ENCODE results near the gene CENPU.

CENPU gene

GRCh38 chr4:184752496-184753275, 18.8 kb upstream of the CENPU start:
- no peak overlapping the region for H3K4me3 ChIP-seq (ENCODE audit: control insufficient read depth in 1 of 7, extremely low read depth in 1 of 7, insufficient read depth in 4 of 7, low read depth in 2 of 7, low read length in 6 of 7)
- H3K4me1 ChIP-seq (ENCODE audit: control extremely low read depth in 1 of 4, control insufficient read depth in 4 of 4, insufficient read depth in 4 of 4, low read length in 3 of 4) = peaks cover 9 to 23% (median 18%) of the 10 kb centered on the region in 4 experiments
- no peaks in the 10 kb centered on the region for H3K9me3 ChIP-seq (ENCODE audit: control extremely low read depth in 1 of 5, control insufficient read depth in 4 of 5, insufficient read depth in 2 of 5, low read depth in 1 of 5, low read length in 4 of 5)
- ChIA-PET CTCF (interaction anchor here (1.0 to 3.7 kb wide), 6 partner anchors 11 to 343 kb away, joined by 3 to 22 read pairs (median 4); no protein-coding TSS in a partner anchor), POLR2A (no interaction called here)
- no peaks in the 10 kb centered on the region for H3K27me3 ChIP-seq (replicated peaks in 2 of 5; ENCODE audit: control insufficient read depth in 4 of 5, insufficient read depth in 5 of 5, low read length in 4 of 5)
- DNase-seq = no peak
- no peak overlapping the region for H3K27ac ChIP-seq (ENCODE audit: insufficient read depth in 1 of 2, low read depth in 1 of 2, low read length in 2 of 2, poor library complexity in 1 of 2, severe bottlenecking in 2 of 2)
- peaks cover 9 to 31% (median 11%) of the 10 kb centered on the region in 4 experiments for H3K36me3 ChIP-seq (ENCODE audit: control insufficient read depth in 4 of 4, insufficient read depth in 4 of 4, low read length in 3 of 4)
- WGBS (ENCODE audit: insufficient coverage) = 100% methylated on average over 4 of the region's 9 CpGs

- 6% methylated on average over 6 of the region's 6 CpGs for WGBS (ENCODE audit: insufficient coverage)
- no peak overlapping the region for H3K27ac ChIP-seq (ENCODE audit: insufficient read depth in 1 of 2, low read depth in 1 of 2, low read length in 2 of 2, poor library complexity in 1 of 2, severe bottlenecking in 2 of 2)
- H3K27me3 ChIP-seq (replicated peaks in 2 of 5; ENCODE audit: control insufficient read depth in 4 of 5, insufficient read depth in 5 of 5, low read length in 4 of 5) = no peaks in the 10 kb centered on the region
- no peaks in the 10 kb centered on the region for H3K9me3 ChIP-seq (ENCODE audit: control extremely low read depth in 1 of 5, control insufficient read depth in 4 of 5, insufficient read depth in 2 of 5, low read depth in 1 of 5, low read length in 4 of 5)
- H3K4me3 ChIP-seq (ENCODE audit: control insufficient read depth in 1 of 7, extremely low read depth in 1 of 7, insufficient read depth in 4 of 7, low read depth in 2 of 7, low read length in 6 of 7) = peak overlapping the region in 1 of 7 experiments; percentile 10
- ChIA-PET CTCF (interaction anchor here (0.6 to 3.7 kb wide), 9 partner anchors 9 to 344 kb away, joined by 3 to 22 read pairs (median 4); no protein-coding TSS in a partner anchor), POLR2A (interaction anchor here (0.5 kb wide), 1 partner anchor 116 kb away, joined by 3 read pairs; no protein-coding TSS in a partner anchor)
- DNase-seq = peak in 1 of 3 donors; percentile 33
- peaks cover 19 to 33% (median 29%) of the 10 kb centered on the region in 4 experiments for H3K4me1 ChIP-seq (ENCODE audit: control extremely low read depth in 1 of 4, control insufficient read depth in 4 of 4, insufficient read depth in 4 of 4, low read length in 3 of 4)
- H3K36me3 ChIP-seq (ENCODE audit: control insufficient read depth in 4 of 4, insufficient read depth in 4 of 4, low read length in 3 of 4) = peaks cover 2 to 20% (median 6%) of the 10 kb centered on the region in 4 experiments
These were observed 17.7 kb upstream of the CENPU start for GRCh38 chr4:184751585-184751956.

DNA sequence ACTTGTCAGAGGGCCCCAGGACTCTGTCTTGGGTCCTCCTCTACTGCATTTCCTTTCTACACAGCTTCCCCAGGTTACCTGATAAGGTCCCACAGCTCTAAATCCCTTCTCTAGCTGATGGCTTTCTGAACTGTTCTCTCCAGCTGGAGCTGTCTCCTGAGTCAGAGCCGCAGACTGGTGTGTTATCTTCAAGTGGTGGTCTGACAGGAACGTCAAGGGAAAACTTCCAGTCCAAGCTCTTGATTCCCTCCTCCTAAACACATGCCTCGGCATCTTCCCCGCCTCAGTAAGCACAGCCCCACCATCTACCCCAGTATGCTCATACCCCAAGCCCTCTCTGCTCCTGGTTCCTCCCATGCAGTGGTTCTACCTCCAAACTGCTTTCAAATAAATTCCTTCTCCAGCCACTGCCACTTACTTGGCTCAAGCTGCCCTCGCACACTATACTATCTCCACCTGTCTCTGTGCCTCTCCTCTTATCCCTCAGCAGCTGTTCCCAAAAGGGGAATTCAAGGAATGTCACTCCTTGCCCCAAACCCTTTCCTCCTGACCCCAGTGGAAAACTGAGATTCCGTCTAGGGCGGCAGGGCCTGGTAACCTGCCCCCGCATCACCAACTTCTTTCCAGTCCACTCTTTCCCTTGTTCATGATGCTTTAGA, 17.2 kb upstream of the CENPU start:
- ChIA-PET CTCF (interaction anchor here (0.6 to 3.7 kb wide), 9 partner anchors 9 to 345 kb away, joined by 3 to 22 read pairs (median 4); no protein-coding TSS in a partner anchor), POLR2A (interaction anchor here (0.5 kb wide), 1 partner anchor 115 kb away, joined by 3 read pairs; no protein-coding TSS in a partner anchor)
- H3K9me3 ChIP-seq (ENCODE audit: control extremely low read depth in 1 of 5, control insufficient read depth in 4 of 5, insufficient read depth in 2 of 5, low read depth in 1 of 5, low read length in 4 of 5) = no peaks in the 10 kb centered on the region
- 88% methylated on average over 8 of the region's 8 CpGs for WGBS (ENCODE audit: insufficient coverage)
- no peak overlapping the region for H3K27ac ChIP-seq (ENCODE audit: insufficient read depth in 1 of 2, low read depth in 1 of 2, low read length in 2 of 2, poor library complexity in 1 of 2, severe bottlenecking in 2 of 2)
- no peak for DNase-seq
- peaks cover 24 to 38% (median 32%) of the 10 kb centered on the region in 4 experiments for H3K4me1 ChIP-seq (ENCODE audit: control extremely low read depth in 1 of 4, control insufficient read depth in 4 of 4, insufficient read depth in 4 of 4, low read length in 3 of 4)
- no peaks in the 10 kb centered on the region for H3K27me3 ChIP-seq (replicated peaks in 2 of 5; ENCODE audit: control insufficient read depth in 4 of 5, insufficient read depth in 5 of 5, low read length in 4 of 5)
- H3K4me3 ChIP-seq (ENCODE audit: control insufficient read depth in 1 of 7, extremely low read depth in 1 of 7, insufficient read depth in 4 of 7, low read depth in 2 of 7, low read length in 6 of 7) = peak overlapping the region in 1 of 7 experiments; percentile 10
- H3K36me3 ChIP-seq (ENCODE audit: control insufficient read depth in 4 of 4, insufficient read depth in 4 of 4, low read length in 3 of 4) = peaks cover under 1 to 15% (median 2%) of the 10 kb centered on the region in 4 experiments

GRCh38 chr4:184748251-184748652, 14.4 kb upstream of the CENPU start:
- H3K36me3 ChIP-seq (ENCODE audit: control insufficient read depth in 4 of 4, insufficient read depth in 4 of 4, low read length in 3 of 4) = peaks cover 0 to 2% (median 0%) of the 10 kb centered on the region in 4 experiments
- no peak overlapping the region for H3K27ac ChIP-seq (ENCODE audit: insufficient read depth in 1 of 2, low read depth in 1 of 2, low read length in 2 of 2, poor library complexity in 1 of 2, severe bottlenecking in 2 of 2)
- ChIA-PET CTCF (interaction anchor here (3.3 kb wide), 1 partner anchor 73 kb away, joined by 32 read pairs; no protein-coding TSS in a partner anchor), POLR2A (no interaction called here)
- H3K4me1 ChIP-seq (ENCODE audit: control extremely low read depth in 1 of 4, control insufficient read depth in 4 of 4, insufficient read depth in 4 of 4, low read length in 3 of 4) = peaks cover 27 to 43% (median 34%) of the 10 kb centered on the region in 4 experiments
- 86% methylated on average over 8 of the region's 8 CpGs for WGBS (ENCODE audit: insufficient coverage)
- H3K27me3 ChIP-seq (replicated peaks in 2 of 5; ENCODE audit: control insufficient read depth in 4 of 5, insufficient read depth in 5 of 5, low read length in 4 of 5) = no peaks in the 10 kb centered on the region
- no peak for DNase-seq
- H3K9me3 ChIP-seq (ENCODE audit: control extremely low read depth in 1 of 5, control insufficient read depth in 4 of 5, insufficient read depth in 2 of 5, low read depth in 1 of 5, low read length in 4 of 5) = peaks cover 0 to 3% (median 0%) of the 10 kb centered on the region in 5 experiments
- no peak overlapping the region for H3K4me3 ChIP-seq (ENCODE audit: control insufficient read depth in 1 of 7, extremely low read depth in 1 of 7, insufficient read depth in 4 of 7, low read depth in 2 of 7, low read length in 6 of 7)

- H3K27ac ChIP-seq (ENCODE audit: insufficient read depth in 1 of 2, low read depth in 1 of 2, low read length in 2 of 2, poor library complexity in 1 of 2, severe bottlenecking in 2 of 2) = peak overlapping the region; percentile 1 to 67
- peak overlapping the region in 3 of 7 experiments; percentile 1 to 52 (median 19) for H3K4me3 ChIP-seq (ENCODE audit: control insufficient read depth in 1 of 7, extremely low read depth in 1 of 7, insufficient read depth in 4 of 7, low read depth in 2 of 7, low read length in 6 of 7)
- CTCF ChIA-PET = interaction anchor here (0.8 to 3.3 kb wide), 8 partner anchors 11 to 259 kb away, joined by 3 to 32 read pairs (median 8); partner anchors contain the start of gene CENPU
These were observed 13.3 kb upstream of the CENPU start for GRCh38 chr4:184747034-184747830.

More at GRCh38 chr4:184747034-184747830, 13.3 kb upstream of the CENPU start:
- Histone ChIP-seq H3K36me3 (ENCODE audit: control insufficient read depth in 4 of 4, insufficient read depth in 4 of 4, low read length in 3 of 4) (no peaks in the 10 kb centered on the region), H3K9me3 (ENCODE audit: control extremely low read depth in 1 of 5, control insufficient read depth in 4 of 5, insufficient read depth in 2 of 5, low read depth in 1 of 5, low read length in 4 of 5) (peaks cover 0 to 3% (median 0%) of the 10 kb centered on the region in 5 experiments), H3K4me1 (ENCODE audit: control extremely low read depth in 1 of 4, control insufficient read depth in 4 of 4, insufficient read depth in 4 of 4, low read length in 3 of 4) (peaks cover 27 to 43% (median 34%) of the 10 kb centered on the region in 4 experiments), H3K27me3 (replicated peaks in 2 of 5; ENCODE audit: control insufficient read depth in 4 of 5, insufficient read depth in 5 of 5, low read length in 4 of 5) (no peaks in the 10 kb centered on the region)
- POLR2A ChIA-PET = interaction anchor here (0.9 kb wide), 1 partner anchor 45 kb away, joined by 4 read pairs; no protein-coding TSS in a partner anchor
- peak in 2 of 3 donors; percentile 29 to 65 for DNase-seq
- 65% methylated on average over 4 of the region's 4 CpGs for WGBS (ENCODE audit: insufficient coverage)
